ENCODE results near the gene TMEM222. TPM values are rescaled to one million over a fixed set of nuclear protein-coding genes. Genes with fewer than 3 reads are reported as not detected.
"Not testable (repeated sequence)": the region's sequence is repeated elsewhere in the genome, so short reads cannot be mapped to it uniquely, and the experiment has no call there.

TMEM222 gene
- 37.8 TPM for total RNA-seq

GRCh38 chr1:27321813-27322568, at the start of gene TMEM222:
Gene TMEM222 (plus strand): TSS chr1:27322163. CDS start chr1:27322198, 35 bp downstream.
- ATAC-seq: peak; percentile 99
- peak; percentile 98 for DNase-seq (ENCODE audit: low spot score)
- intact Hi-C loops (cut with DNase I): no loop called here

- intact Hi-C loops (cut with DNase I): no loop called here
- no peak for ATAC-seq
- no peak for DNase-seq (ENCODE audit: low spot score)
These were observed 47.8 kb upstream of the TMEM222 start for GRCh38 chr1:27274204-27274603.

GRCh38 chr1:27275696-27276095, 46.3 kb upstream of the TMEM222 start:
- DNase-seq (ENCODE audit: low spot score) (no peak), ATAC-seq (no peak)
- intact Hi-C loops (cut with DNase I): no loop called here

- DNase-seq (ENCODE audit: low spot score) (peak; percentile 95), ATAC-seq (peak; percentile 89)
- intact Hi-C loops (cut with DNase I): loop anchor here (5.0 to 10.0 kb wide), 2 partner anchors 90 to 182 kb away; no protein-coding TSS in a partner anchor
These were observed 37.3 kb upstream of the TMEM222 start for GRCh38 chr1:27284425-27285273.

- peak; percentile 20 for ATAC-seq
- DNase-seq (ENCODE audit: low spot score): no peak
- intact Hi-C loops (cut with DNase I): loop anchor here (10.0 kb wide), 1 partner anchor 90 kb away; no protein-coding TSS in a partner anchor
These were observed 36.7 kb upstream of the TMEM222 start for GRCh38 chr1:27285274-27285660.

GRCh38 chr1:27285821-27286220, 36.1 kb upstream of the TMEM222 start:
- DNase-seq (ENCODE audit: low spot score); ATAC-seq: not testable (repeated sequence)
- intact Hi-C loops (cut with DNase I): loop anchor here (10.0 kb wide), 1 partner anchor 91 kb away; no protein-coding TSS in a partner anchor

GRCh38 chr1:27289125-27289524, 32.8 kb upstream of the TMEM222 start:
- ATAC-seq; DNase-seq (ENCODE audit: low spot score): not testable (repeated sequence)
- intact Hi-C loops (cut with DNase I): loop anchor here (10.0 kb wide), 1 partner anchor 94 kb away; no protein-coding TSS in a partner anchor

GRCh38 chr1:27290581-27290980, 31.4 kb upstream of the TMEM222 start:
- ATAC-seq: no peak
- intact Hi-C loops (cut with DNase I): no loop called here
- DNase-seq (ENCODE audit: low spot score): no peak

GRCh38 chr1:27292106-27292505, 29.9 kb upstream of the TMEM222 start:
- intact Hi-C loops (cut with DNase I): no loop called here
- DNase-seq (ENCODE audit: low spot score) (no peak), ATAC-seq (no peak)

- DNase-seq (ENCODE audit: low spot score) (no peak), ATAC-seq (no peak)
- intact Hi-C loops (cut with DNase I): no loop called here
These were observed 28.0 kb upstream of the TMEM222 start for GRCh38 chr1:27293915-27294314.

- ATAC-seq: peak; percentile 37
- intact Hi-C loops (cut with DNase I): no loop called here
These were observed 25.1 kb upstream of the TMEM222 start for GRCh38 chr1:27296773-27297291.

GRCh38 chr1:27297903-27298302, 24.1 kb upstream of the TMEM222 start:
- DNase-seq (ENCODE audit: low spot score) (no peak), ATAC-seq (no peak)
- intact Hi-C loops (cut with DNase I): no loop called here

More at GRCh38 chr1:27296773-27297291, 25.1 kb upstream of the TMEM222 start:
- peak; percentile 87 for DNase-seq (ENCODE audit: low spot score)

- DNase-seq (ENCODE audit: low spot score) (no peak), ATAC-seq (no peak)
- intact Hi-C loops (cut with DNase I): no loop called here
These were observed 23.2 kb upstream of the TMEM222 start for GRCh38 chr1:27298632-27299384.

GRCh38 chr1:27299385-27300271, 22.3 kb upstream of the TMEM222 start:
- DNase-seq (ENCODE audit: low spot score) (peak; percentile 74), ATAC-seq (peak; percentile 69)
- intact Hi-C loops (cut with DNase I): loop anchor here (5.0 kb wide), 1 partner anchor 93 kb away; the partner anchor contains the start of gene GPR3

GRCh38 chr1:27300341-27301051, 21.5 kb upstream of the TMEM222 start:
- ATAC-seq: peak; percentile 91
- peak; percentile 89 for DNase-seq (ENCODE audit: low spot score)
- intact Hi-C loops (cut with DNase I): loop anchor here (5.0 kb wide), 1 partner anchor 92 kb away; the partner anchor contains the start of gene GPR3

GRCh38 chr1:27301052-27301422, 20.9 kb upstream of the TMEM222 start:
- intact Hi-C loops (cut with DNase I): loop anchor here (5.0 kb wide), 1 partner anchor 91 kb away; the partner anchor contains the start of gene GPR3
- ATAC-seq (peak; percentile 1), DNase-seq (ENCODE audit: low spot score) (peak; percentile 65)
